ENCODE data around the gene AGBL5. TPM values are rescaled to one million over a fixed set of nuclear protein-coding genes. Genes with fewer than 3 reads are reported as not detected.

The AGBL5 gene
- total and polyA plus RNA-seq, 2 of the 13 experiments (the other 11 are each of a cell fraction or from before 2014, with no cell fraction given) = 55.9 to 73.3 TPM

- no peak for TF ChIP-seq CSRNP1 (CRISPR knock-in tag; IDR thresholded peaks at IDR 0.05)
- TF ChIP-seq ZNF451 (CRISPR knock-in tag; IDR thresholded peaks at IDR 0.05) = no peak
- peak; percentile 32; the same call in 1 of the 2 replicates for TF ChIP-seq ZNF326 (CRISPR knock-in tag; IDR thresholded peaks at IDR 0.05; ENCODE audit: borderline replicate concordance)
- TF ChIP-seq ZNF337 (CRISPR knock-in tag; IDR thresholded peaks at IDR 0.05; ENCODE audit: borderline replicate concordance, low read depth) = no peak
- peak; percentile 74 for TF ChIP-seq ATF7-NPFF (CRISPR knock-in tag; IDR thresholded peaks at IDR 0.05; ENCODE audit: low read depth)
- TF ChIP-seq ZNF333 (CRISPR knock-in tag; IDR thresholded peaks at IDR 0.05; ENCODE audit: borderline replicate concordance) = no peak; the same call in 1 of the 2 replicates
- TF ChIP-seq IRF2 (CRISPR knock-in tag; IDR thresholded peaks at IDR 0.05) = no peak; the same call in 1 of the 2 replicates
- 0 out of 4 replicates have a peak, but pooled peaks of 1 of the 2 experiments have one; percentile 65 for TF ChIP-seq KLF16 (CRISPR knock-in tag; IDR thresholded peaks at IDR 0.05)
- TF ChIP-seq TFE3 (CRISPR knock-in tag; IDR thresholded peaks at IDR 0.05) = no peak; the same call in 1 of the 2 replicates
- TF ChIP-seq ZNF430 (CRISPR knock-in tag; IDR thresholded peaks at IDR 0.05) = peak; percentile 31; the same call in 1 of the 2 replicates
- no peak; the same call in 1 of the 2 replicates for TF ChIP-seq THRA (CRISPR knock-in tag; IDR thresholded peaks at IDR 0.05; ENCODE audit: borderline replicate concordance)
- peak; percentile 87 for TF ChIP-seq PTBP1 (IDR thresholded peaks at IDR 0.05; ENCODE audit: low read depth, low read length, poor library complexity, severe bottlenecking)
- no peak for TF ChIP-seq THYN1 (CRISPR knock-in tag; IDR thresholded peaks at IDR 0.05; ENCODE audit: borderline replicate concordance, low read depth)
- TF ChIP-seq ZNF768 (CRISPR knock-in tag; IDR thresholded peaks at IDR 0.05) = peak; percentile 66
- TF ChIP-seq PHF5A (CRISPR knock-in tag; IDR thresholded peaks at IDR 0.05; ENCODE audit: low read depth, unreplicated experiment) = no peak
- no peak for TF ChIP-seq RBM22 (optimal IDR thresholded peaks at IDR 0.05; ENCODE audit: low read length)
- no peak for TF ChIP-seq SP140L (CRISPR knock-in tag; IDR thresholded peaks at IDR 0.05; ENCODE audit: borderline replicate concordance)
- peak; percentile 73 for TF ChIP-seq HNRNPK (IDR thresholded peaks at IDR 0.05; ENCODE audit: low read depth, low read length, poor library complexity, severe bottlenecking)
- TF ChIP-seq MTF2 (CRISPR knock-in tag; IDR thresholded peaks at IDR 0.05; ENCODE audit: borderline replicate concordance) = no peak
- peak; percentile 79; the same call in 1 of the 2 replicates for TF ChIP-seq SP4 (CRISPR knock-in tag; IDR thresholded peaks at IDR 0.05)
- TF ChIP-seq ESRRA (CRISPR knock-in tag; IDR thresholded peaks at IDR 0.05; ENCODE audit: low read depth) = no peak
- no peak for TF ChIP-seq ZNF567 (CRISPR knock-in tag; IDR thresholded peaks at IDR 0.05; ENCODE audit: borderline replicate concordance)
- TF ChIP-seq ZFP36L1 (CRISPR knock-in tag; IDR thresholded peaks at IDR 0.05) = no peak
- no peak; the same call in 1 of the 2 replicates for TF ChIP-seq ZNF160 (CRISPR knock-in tag; IDR thresholded peaks at IDR 0.05)
Measured at GRCh38 chr2:27049422-27050280, 1.8 kb upstream of the AGBL5 start (continued).

Data from HepG2 (cell line).